HG02870 (cell line): ENCODE data around the gene P4HB.

ENCODE experiments used
- ATAC-seq: cut with Tn5 transposase; IDR thresholded peaks from one replicate; pipeline ENCODE4 v1.9.1; 2021; ENCODE audit warnings: mild to moderate bottlenecking, moderate library complexity; ENCODE audit not compliant: unreplicated experiment

The P4HB gene

DNA sequence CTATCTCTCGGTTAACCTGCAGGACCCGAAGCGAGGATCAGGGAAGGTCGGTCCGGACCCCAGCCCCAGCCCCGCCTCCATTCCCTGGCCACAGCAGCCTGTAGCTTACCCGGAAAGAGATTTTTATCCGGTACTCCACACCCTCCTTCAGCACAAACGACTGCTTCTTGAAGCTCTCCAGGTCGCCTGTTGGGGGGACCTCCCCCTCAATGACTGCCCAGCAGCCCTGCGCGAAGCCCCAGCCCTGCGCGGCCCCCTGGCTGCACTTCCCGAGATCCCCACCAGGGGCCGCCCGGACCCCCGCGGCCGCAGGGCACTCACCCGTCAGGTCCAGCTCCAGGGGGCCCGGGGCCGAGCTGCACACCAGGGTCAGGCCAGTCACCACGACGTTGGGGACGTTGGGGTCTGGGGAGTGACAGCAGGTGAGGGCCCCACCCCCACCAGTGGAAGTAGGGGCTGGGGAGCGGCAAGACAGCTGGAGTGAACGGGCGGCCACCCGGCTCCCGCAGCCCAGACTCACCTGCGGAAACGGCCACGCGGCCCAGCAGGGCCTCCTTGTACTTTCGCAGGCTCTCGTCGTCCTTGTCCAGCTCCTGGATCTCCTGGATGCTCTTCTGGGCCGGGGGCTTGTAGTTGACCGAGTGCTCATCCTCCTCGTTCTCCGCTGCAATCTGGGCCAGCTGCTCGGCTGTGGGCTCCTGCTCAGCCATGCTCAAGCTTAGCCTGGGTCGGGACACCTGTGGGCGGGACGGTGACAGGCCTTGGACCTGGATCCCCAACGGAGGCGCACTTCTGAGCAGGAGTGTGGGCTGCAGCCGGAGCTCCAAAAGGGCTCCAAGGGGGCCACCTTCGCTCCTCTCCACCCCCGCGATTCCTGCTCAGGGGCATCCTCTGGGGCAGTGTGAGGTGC lies 9.1 kb upstream of the P4HB start:
- no peak for ATAC-seq

GRCh38 chr17:81868674-81869220 lies 8.4 kb upstream of the P4HB start:
- no peak for ATAC-seq

GRCh38 chr17:81867991-81868673 lies 7.8 kb upstream of the P4HB start:
- ATAC-seq, result no peak

DNA sequence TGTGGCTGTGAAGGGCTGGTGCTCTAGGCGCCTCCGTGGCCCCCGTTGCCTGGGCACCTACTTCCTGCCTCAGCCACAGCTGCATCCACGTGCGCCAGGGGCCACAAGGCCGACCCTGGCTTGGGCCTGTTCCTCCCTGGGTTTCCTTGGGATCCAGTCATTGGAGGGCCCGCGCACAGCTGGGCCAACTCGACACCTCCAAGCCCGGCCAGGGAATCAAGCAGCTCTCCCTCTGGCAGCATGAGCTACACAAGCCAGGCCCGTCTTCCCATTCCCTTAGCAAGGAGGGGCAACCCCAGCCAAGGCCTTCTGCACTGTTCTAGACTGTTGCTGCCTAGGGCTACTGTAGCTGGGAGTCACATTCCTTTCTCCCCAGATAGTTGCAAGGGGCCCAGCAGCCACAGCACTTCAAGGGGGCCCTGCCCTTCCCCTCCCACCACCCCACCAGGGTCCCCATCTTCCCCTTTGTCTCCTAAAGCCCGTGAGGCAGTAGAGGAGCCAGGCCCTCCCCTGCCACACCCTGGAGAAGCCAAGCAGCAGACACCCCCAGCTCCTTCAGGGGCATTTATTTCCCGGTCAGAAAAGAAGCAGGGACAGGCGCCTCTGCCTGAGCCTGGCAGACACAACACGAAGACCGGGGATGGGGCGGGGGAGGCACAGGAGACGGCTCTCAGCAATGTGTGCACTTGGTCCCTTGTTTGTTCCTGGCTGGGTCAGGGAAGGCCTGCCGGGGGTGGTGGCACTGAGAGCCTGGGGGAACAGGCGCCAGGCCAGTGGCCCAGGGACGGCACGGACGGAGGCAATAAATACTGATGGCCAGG lies 7.0 kb upstream of the P4HB start:
- no peak for ATAC-seq

DNA sequence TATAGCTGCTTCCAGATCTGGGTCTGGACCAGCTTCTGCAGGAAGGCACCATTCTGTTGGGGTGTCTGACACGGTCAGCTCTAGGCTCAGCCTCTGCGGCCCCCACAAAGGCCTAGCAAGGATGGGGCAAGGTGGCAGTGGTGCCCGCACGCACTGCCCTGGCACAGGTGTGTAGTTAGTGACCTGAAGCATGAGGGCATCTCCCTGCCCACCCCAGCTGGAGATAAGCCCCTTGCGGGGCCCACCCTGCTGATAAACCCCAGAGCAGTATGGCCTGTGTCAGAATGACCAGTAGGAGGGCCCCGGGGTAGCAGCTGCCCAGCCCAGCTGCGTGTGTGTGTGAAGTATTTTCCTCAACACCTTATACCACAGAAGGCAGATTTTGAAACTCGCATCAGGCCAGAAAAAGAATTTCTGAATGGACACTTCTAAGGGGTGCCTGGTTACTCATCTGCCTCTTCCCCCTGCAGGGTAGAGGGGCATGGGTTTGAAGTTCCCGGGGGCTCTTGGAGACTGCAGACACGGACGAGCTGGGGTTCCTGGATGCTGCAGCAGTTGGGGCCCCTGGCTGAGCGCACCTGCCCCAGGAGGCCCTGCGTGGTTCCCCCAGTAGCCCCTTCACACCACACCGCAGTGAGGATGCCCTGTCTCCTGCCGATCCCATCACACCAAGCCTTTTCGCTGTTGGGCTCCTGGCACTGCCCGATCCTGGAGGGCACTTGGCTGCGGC lies 6.3 kb upstream of the P4HB start:
- ATAC-seq, result no peak

DNA sequence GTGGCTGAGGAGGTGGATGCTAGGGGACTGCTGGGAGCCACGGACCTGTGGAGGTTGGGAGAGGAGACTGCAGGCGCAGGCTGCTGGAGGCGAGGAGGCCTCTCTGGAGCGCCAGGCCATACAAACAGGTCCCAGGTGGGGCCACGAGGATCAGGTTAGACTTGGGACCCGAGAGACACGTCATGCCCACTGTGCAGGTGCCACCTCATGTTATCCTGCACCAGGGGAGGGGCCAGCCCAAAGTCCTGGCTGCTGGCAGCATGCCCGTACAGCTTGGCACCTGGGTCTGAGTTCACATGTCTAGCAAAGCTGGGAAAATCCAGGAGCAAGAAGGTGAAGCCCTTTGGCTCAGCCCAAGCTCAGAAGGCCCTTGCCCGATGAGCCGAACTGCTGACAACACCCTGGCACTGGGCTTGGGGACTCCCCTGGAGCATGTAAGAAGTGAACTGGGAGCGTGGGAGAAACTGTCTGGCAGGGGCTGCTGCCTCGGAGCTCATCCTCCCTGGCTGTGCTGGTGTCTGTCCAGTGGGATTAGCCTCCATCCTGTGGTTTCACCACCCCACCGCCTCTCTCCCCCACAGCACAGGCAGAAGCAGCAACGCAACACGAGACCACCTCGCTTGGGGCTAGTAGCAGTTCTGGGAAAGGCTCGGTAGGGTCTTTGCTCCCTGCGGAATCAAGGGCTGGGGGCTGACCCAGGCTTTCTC lies 5.6 kb upstream of the P4HB start:
- no peak for ATAC-seq

- ATAC-seq, result no peak
Measured at GRCh38 chr17:81865358-81865732, 5.0 kb upstream of the P4HB start.

GRCh38 chr17:81863833-81864768 lies 3.8 kb upstream of the P4HB start:
- no peak for ATAC-seq

DNA sequence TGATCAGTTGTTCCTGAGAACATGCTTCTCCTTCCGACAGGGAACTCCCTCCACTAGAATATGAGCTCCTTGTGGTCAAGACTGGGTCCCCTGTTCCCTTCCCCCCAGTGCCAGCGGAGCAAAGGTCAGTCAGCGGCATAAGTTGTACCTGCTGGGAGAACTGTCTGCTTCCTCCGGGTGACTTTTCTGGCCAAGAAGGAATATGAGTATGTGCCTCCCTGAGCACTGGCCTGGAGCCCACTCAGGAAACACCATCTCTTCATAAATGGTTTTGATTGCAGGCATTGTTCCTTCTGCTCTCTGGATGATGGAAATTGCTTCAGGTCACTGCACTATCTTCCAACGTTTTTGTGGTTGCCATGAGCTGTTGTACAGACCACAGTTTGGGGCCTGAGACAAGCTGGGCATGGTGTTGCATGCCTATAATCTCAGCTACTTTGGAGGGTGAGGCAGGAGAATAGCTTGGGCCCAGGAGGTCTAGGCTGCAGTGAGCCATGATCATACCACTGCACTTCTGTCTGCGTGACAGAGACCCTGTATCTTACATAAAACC lies 2.9 kb upstream of the P4HB start:
- no peak for ATAC-seq

DNA sequence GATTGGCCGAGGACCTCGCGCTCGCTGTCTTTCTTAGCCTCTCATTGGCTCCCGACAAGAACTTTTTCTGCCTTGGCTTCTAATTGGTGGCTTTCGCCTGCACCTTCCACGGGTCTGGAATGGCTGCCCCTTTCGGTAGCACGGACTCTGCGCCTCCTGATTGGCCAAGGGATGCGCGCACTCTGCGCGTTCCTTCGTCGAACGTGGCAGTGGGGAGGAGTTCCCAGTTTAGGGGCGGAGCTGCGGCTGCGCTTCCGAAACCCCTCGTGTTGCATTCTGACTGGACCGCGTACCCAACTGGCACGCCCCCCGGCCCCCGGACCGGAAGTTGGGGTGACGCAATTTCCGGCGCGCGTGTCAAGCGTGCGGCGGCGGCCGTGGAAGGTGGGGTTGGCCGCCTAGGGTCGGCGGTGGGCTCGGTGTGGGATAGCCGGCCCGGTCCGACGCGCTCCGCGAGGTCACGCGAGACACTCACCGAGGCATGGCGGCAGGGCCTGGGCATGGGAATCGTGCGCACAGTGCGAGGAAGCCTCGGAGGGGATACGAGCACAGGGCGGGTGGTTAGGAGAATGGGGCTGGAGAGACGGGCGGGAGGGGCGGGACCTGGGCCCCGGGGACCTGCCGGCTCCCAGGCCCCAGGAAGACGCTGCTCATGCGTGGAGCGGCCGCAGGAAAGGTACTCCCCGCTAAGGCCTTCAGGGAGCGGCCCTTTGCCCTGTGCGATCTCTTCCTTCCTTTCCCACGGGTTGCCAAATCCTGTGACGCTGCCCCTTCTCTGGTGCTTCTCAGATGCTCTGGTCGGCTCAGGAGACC lies 627 bp upstream of the P4HB start:
- peak; percentile 86 for ATAC-seq

DNA sequence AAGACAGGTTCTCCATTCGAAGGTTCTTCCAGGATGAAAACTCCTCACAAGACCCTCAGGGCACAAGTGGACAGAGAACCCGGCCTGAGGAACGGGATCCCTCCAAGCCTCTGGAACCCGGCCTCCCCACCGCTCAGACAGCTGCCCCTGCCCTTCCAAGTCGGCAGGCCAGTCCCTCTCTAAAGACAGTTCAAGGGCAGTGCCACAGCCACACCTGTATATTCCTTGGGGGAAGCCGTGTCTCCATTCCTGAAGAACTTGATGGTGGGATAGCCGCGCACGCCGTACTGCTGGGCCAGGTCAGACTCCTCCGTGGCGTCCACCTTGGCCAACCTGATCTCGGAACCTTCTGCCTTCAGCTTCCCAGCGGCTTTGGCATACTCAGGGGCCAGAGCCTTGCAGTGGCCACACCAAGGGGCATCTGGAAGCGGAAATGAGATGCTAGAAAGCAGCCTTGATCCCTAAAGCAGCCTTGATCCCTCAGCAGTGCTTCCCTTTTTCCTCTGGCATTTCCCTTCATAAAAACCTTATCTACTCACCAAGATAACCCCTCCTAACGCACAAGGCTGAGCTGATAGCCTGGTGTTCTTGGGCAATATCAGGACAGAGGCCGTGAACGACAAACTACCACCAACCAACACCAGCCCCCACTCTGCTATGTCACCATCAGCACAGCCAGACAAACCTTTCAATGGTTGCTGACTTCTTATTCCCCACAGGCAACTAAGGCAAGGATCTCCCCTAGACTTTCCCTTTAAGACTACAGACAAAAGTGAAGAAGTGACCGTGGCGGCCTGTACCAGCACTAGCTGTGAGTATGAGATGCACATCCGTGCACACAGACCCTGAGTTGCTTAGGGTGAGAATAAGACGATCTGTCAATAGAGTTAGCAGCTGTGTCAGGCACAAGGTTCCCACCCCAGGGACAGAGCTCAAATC lies 1.1 kb downstream of the P4HB start:
- no peak for ATAC-seq

- ATAC-seq, result no peak
Measured at GRCh38 chr17:81858170-81858966, 2.0 kb downstream of the P4HB start.

- no peak for ATAC-seq
Measured at GRCh38 chr17:81854974-81855774, 5.2 kb downstream of the P4HB start.

DNA sequence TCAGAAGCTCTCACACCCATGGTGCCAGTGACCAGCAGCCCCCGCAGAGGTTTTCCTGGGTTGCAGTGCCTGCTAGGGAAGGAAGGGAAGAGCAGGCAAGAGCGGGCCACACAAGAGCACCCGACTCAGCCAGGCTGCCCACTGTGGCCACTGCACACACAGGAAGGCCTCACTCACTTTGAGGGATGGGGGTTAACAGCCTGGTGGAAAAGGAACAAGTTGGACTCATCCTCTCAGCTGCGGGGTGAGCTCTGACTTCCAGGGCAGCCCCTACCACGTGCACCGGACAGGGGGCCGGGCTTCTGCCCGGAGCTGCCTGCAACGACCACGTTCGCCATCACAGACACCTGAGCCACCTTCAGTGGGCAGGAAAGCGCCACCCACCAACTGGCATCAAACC lies 8.1 kb downstream of the P4HB start:
- no peak for ATAC-seq

GRCh38 chr17:81851423-81851822 lies 8.9 kb downstream of the P4HB start:
- no peak for ATAC-seq
